Calu3 (cell line): Measurements from ENCODE around the gene TBXA2R. TPM values are rescaled to one million over a fixed set of nuclear protein-coding genes. Genes with fewer than 3 reads are reported as not detected.
"Not testable (repeated sequence)": the region's sequence is repeated elsewhere in the genome, so short reads cannot be mapped to it uniquely, and the experiment has no call there.

Source experiments
- BruUV-seq: library from RNA; stranded (reverse); fragments of 400-500 nt; replicated peaks from 2 replicates; lab custom pipeline; 2021; lab: Mats Ljungman, UMichigan
- CTCF ChIA-PET: fragments of 300-600 bp; sonication (Branson Sonifier 250); formaldehyde crosslinking; loops from one replicate; lab custom pipeline; 2022; ENCODE audit warnings: antibody characterized with exemption; lab: Charles Lee
- DNase-seq: peaks from one replicate; pipeline ENCODE4 v3.0.0; 2022
- H3K27ac Mint-ChIP-seq: one replicate; pipeline ENCODE4 v1.8.0; 2022; ENCODE audit warnings: mixed read lengths; ENCODE audit not compliant: unreplicated experiment
- H3K27me3 Mint-ChIP-seq: one replicate; pipeline ENCODE4 v1.8.0; 2022; ENCODE audit warnings: mixed read lengths; ENCODE audit not compliant: unreplicated experiment
- H3K36me3 Mint-ChIP-seq: one replicate; pipeline ENCODE4 v1.8.0; 2022; ENCODE audit warnings: mild to moderate bottlenecking, moderate library complexity, mixed read lengths; ENCODE audit not compliant: insufficient read depth, unreplicated experiment
- H3K4me1 Mint-ChIP-seq: one replicate; pipeline ENCODE4 v1.8.0; 2022; ENCODE audit warnings: mild to moderate bottlenecking, low read depth, mixed read lengths; ENCODE audit not compliant: unreplicated experiment
- H3K4me3 Mint-ChIP-seq: one replicate; pipeline ENCODE4 v1.8.0; 2022; ENCODE audit warnings: mild to moderate bottlenecking, low read depth, moderate library complexity, mixed read lengths; ENCODE audit not compliant: unreplicated experiment
- H3K9me3 Mint-ChIP-seq: one replicate; pipeline ENCODE4 v1.8.0; 2022; ENCODE audit warnings: low read depth, mixed read lengths; ENCODE audit not compliant: unreplicated experiment
- CTCF ChIP-seq: fragments of 200-600 bp; IDR thresholded peaks from one replicate; pipeline ENCODE4 v1.8.0; 2022; ENCODE audit warnings: antibody characterized with exemption; ENCODE audit not compliant: unreplicated experiment
- intact Hi-C: fragments of 100-400 bp; cut with micrococcal nuclease; formaldehyde crosslinking; loops from one replicate; pipeline ENCODE4 v1.10.0; 2022; ENCODE audit not compliant: unreplicated experiment
- total RNA-seq: library from RNA; stranded (reverse); gene quantifications from 2 replicates; pipeline ENCODE4 v1.2.3, GENCODE V29; 2022

TBXA2R gene
- total RNA-seq, 1 experiment from 2014 or later: 0.24 TPM

- Mint-ChIP-seq H3K27me3 (no peaks in the 10 kb centered on the region), H3K27ac (no peak within 1 kb of the TSS), H3K36me3 (no peaks in the 10 kb centered on the region), H3K9me3 (no peaks in the 10 kb centered on the region), H3K4me3 (no peak within 1 kb of the TSS), H3K4me1 (no peaks in the 10 kb centered on the region)
- no TSS peak for BruUV-seq
- intact Hi-C loops: no loop called here
- no peak for TF ChIP-seq CTCF
- CTCF ChIA-PET: interaction anchor here (0.6 kb wide), 1 partner anchor 100 kb away, joined by 3 read pairs; no protein-coding TSS in a partner anchor
- DNase-seq: no peak
Measured at GRCh38 chr19:3585301-3586126, 21.2 kb downstream of the TBXA2R start, which contains the start of gene GIPC3. TSS of gene GIPC3 (plus strand) at chr19:3585478. CDS start at chr19:3585598, 120 bp downstream.

- H3K4me3 Mint-ChIP-seq, CTCF ChIA-PET, intact Hi-C loops, DNase-seq, H3K27ac Mint-ChIP-seq, H3K27me3 Mint-ChIP-seq, H3K9me3 Mint-ChIP-seq, BruUV-seq, H3K4me1 Mint-ChIP-seq, H3K36me3 Mint-ChIP-seq: not testable (repeated sequence)
Measured at GRCh38 chr19:3584036-3584802, 22.5 kb downstream of the TBXA2R start.

- H3K27ac Mint-ChIP-seq, intact Hi-C loops, CTCF ChIA-PET, DNase-seq, H3K4me1 Mint-ChIP-seq, H3K27me3 Mint-ChIP-seq, H3K4me3 Mint-ChIP-seq, H3K9me3 Mint-ChIP-seq, H3K36me3 Mint-ChIP-seq, BruUV-seq: not testable (repeated sequence)
Measured at GRCh38 chr19:3581792-3582191, 24.9 kb downstream of the TBXA2R start.

GRCh38 chr19:3580156-3580934 is 26.3 kb downstream of the TBXA2R start:
- no TSS peak for BruUV-seq
- no peak overlapping the region for H3K4me3 Mint-ChIP-seq
- H3K9me3 Mint-ChIP-seq: no peaks in the 10 kb centered on the region
- H3K27me3 Mint-ChIP-seq: no peaks in the 10 kb centered on the region
- TF ChIP-seq CTCF: no peak
- H3K36me3 Mint-ChIP-seq: peaks cover 15% of the 10 kb centered on the region
- H3K27ac Mint-ChIP-seq: no peak overlapping the region
- intact Hi-C loops: no loop called here
- no peaks in the 10 kb centered on the region for H3K4me1 Mint-ChIP-seq
- CTCF ChIA-PET: interaction anchor here (0.7 kb wide), 1 partner anchor 12 kb away, joined by 3 read pairs; no protein-coding TSS in a partner anchor
- DNase-seq: no peak

GRCh38 chr19:3578390-3578789 is 28.3 kb downstream of the TBXA2R start:
- intact Hi-C loops: no loop called here
- no peak for TF ChIP-seq CTCF
- H3K4me1 Mint-ChIP-seq: no peaks in the 10 kb centered on the region
- no peak for DNase-seq
- peaks cover 34% of the 10 kb centered on the region for H3K36me3 Mint-ChIP-seq
- H3K9me3 Mint-ChIP-seq: no peaks in the 10 kb centered on the region
- no peak overlapping the region for H3K4me3 Mint-ChIP-seq
- no peaks in the 10 kb centered on the region for H3K27me3 Mint-ChIP-seq
- H3K27ac Mint-ChIP-seq: no peak overlapping the region
- no TSS peak for BruUV-seq
- CTCF ChIA-PET: no interaction called here
